Mesothelial cell of epicardium (in vitro differentiated cells): ENCODE results near the gene MFSD2B. TPM values are rescaled to one million over a fixed set of nuclear protein-coding genes. Genes with fewer than 3 reads are reported as not detected.

Experiments
- DNase-seq, 2 experiments: peaks; one replicate each; pipeline ENCODE4 v3.0.0; 2021; ENCODE audit warnings: low spot score in 2 of 2; ENCODE audit not compliant: unreplicated experiment in 2 of 2
- H3K27ac Mint-ChIP-seq: 2 replicates; pipeline ENCODE4 v1.8.0; 2021; ENCODE audit warnings: mixed read lengths
- H3K27me3 Mint-ChIP-seq: 2 replicates; pipeline ENCODE4 v1.8.0; 2021; ENCODE audit warnings: low read depth, mixed read lengths
- H3K36me3 Mint-ChIP-seq: 2 replicates; pipeline ENCODE4 v1.8.0; 2021; ENCODE audit warnings: mixed read lengths
- H3K4me1 Mint-ChIP-seq: 2 replicates; pipeline ENCODE4 v1.8.0; 2021; ENCODE audit warnings: mixed read lengths
- H3K4me3 Mint-ChIP-seq: 2 replicates; pipeline ENCODE4 v1.8.0; 2021; ENCODE audit warnings: mild to moderate bottlenecking, moderate library complexity, mixed read lengths
- H3K9me3 Mint-ChIP-seq: 2 replicates; pipeline ENCODE4 v1.8.0; 2021; ENCODE audit warnings: mixed read lengths
- CTCF ChIP-seq: fragments of 200-600 bp; sonication (generic); IDR thresholded peaks from one replicate; pipeline ENCODE4 v1.5.0; 2021; ENCODE audit warnings: antibody characterized with exemption; ENCODE audit not compliant: unreplicated experiment
- total RNA-seq: library from RNA; stranded (reverse); gene quantifications from 3 replicates; pipeline ENCODE4 v1.2.1, GENCODE V29; 2021

The MFSD2B gene
- total RNA-seq, 1 donor from 2014 or later = 0.31 TPM

- H3K4me3 Mint-ChIP-seq = no peak overlapping the region
- no peak for TF ChIP-seq CTCF
- no peaks in the 10 kb centered on the region for H3K9me3 Mint-ChIP-seq
- H3K4me1 Mint-ChIP-seq = no peaks in the 10 kb centered on the region
- peaks cover 5% of the 10 kb centered on the region for H3K36me3 Mint-ChIP-seq
- H3K27ac Mint-ChIP-seq = no peak overlapping the region
- DNase-seq = no peak
- no peaks in the 10 kb centered on the region for H3K27me3 Mint-ChIP-seq
Observed at GRCh38 chr2:24065341-24065740, 55.5 kb downstream of the MFSD2B start.

GRCh38 chr2:24072259-24072658 is 62.4 kb downstream of the MFSD2B start:
- no peak for DNase-seq
- Mint-ChIP-seq H3K4me3 (no peak overlapping the region), H3K36me3 (peaks cover 14% of the 10 kb centered on the region), H3K27me3 (no peaks in the 10 kb centered on the region), H3K4me1 (peaks cover 12% of the 10 kb centered on the region), H3K27ac (no peak overlapping the region), H3K9me3 (no peaks in the 10 kb centered on the region)
- TF ChIP-seq CTCF = no peak

GRCh38 chr2:24073816-24074215 is 63.9 kb downstream of the MFSD2B start:
- TF ChIP-seq CTCF = no peak
- no peaks in the 10 kb centered on the region for H3K9me3 Mint-ChIP-seq
- no peaks in the 10 kb centered on the region for H3K27me3 Mint-ChIP-seq
- no peak overlapping the region for H3K4me3 Mint-ChIP-seq
- peaks cover 12% of the 10 kb centered on the region for H3K36me3 Mint-ChIP-seq
- H3K4me1 Mint-ChIP-seq = peaks cover 21% of the 10 kb centered on the region
- H3K27ac Mint-ChIP-seq = peak overlapping the region; percentile 11
- no peak for DNase-seq

- DNase-seq = no peak
- Mint-ChIP-seq H3K27ac (peak overlapping the region; percentile 99), H3K27me3 (no peaks in the 10 kb centered on the region), H3K9me3 (no peaks in the 10 kb centered on the region), H3K36me3 (peaks cover 12% of the 10 kb centered on the region), H3K4me3 (peak overlapping the region; percentile 96), H3K4me1 (peaks cover 21% of the 10 kb centered on the region)
- no peak for TF ChIP-seq CTCF
Observed at GRCh38 chr2:24075259-24075658, 65.4 kb downstream of the MFSD2B start.

Other genes with a start within 250 kb of the MFSD2B start
- 31.3 to 35.6 TPM (median 35.3 TPM) in 3 replicates for gene ATAD2B, start 83.0 kb upstream of the MFSD2B start, total RNA-seq
- gene UBXN2A, start 69.6 kb upstream of the MFSD2B start, total RNA-seq = 21.0 to 23.0 TPM (median 22.1 TPM) in 3 replicates
- gene WDCP, start 37.3 kb downstream of the MFSD2B start, total RNA-seq = 16.0 to 21.0 TPM (median 17.9 TPM) in 3 replicates
- gene FKBP1B, start 39.7 kb downstream of the MFSD2B start, total RNA-seq = 14.6 to 18.0 TPM (median 16.9 TPM) in 3 replicates
- 85.3 to 93.9 TPM (median 88.5 TPM) in 3 replicates for gene SF3B6, start 66.2 kb downstream of the MFSD2B start, total RNA-seq
- gene TP53I3, start 74.7 kb downstream of the MFSD2B start, total RNA-seq = 40.2 to 43.8 TPM (median 41.4 TPM) in 3 replicates
- gene PFN4, start 113.2 kb downstream of the MFSD2B start, total RNA-seq = 1.2 to 1.6 TPM (median 1.3 TPM) in 3 replicates
- 32.9 to 38.0 TPM (median 33.0 TPM) in 3 replicates for gene FAM228B, start 113.4 kb downstream of the MFSD2B start, total RNA-seq
- 1.1 to 1.4 TPM (median 1.4 TPM) in 3 replicates for gene FAM228A, start 165.0 kb downstream of the MFSD2B start, total RNA-seq